PC-9 (cell line): ENCODE data around the gene ARL6IP1.

Experiments
- CTCF ChIP-seq: fragments of 200-600 bp; sonication (generic); conservative IDR thresholded peaks from 2 replicates; pipeline ENCODE4 v1.6.1; 2017; ENCODE audit warnings: mixed run types, antibody characterized with exemption, mild to moderate bottlenecking, moderate library complexity
- EZH2 ChIP-seq: fragments of 200-600 bp; sonication (generic); IDR thresholded peaks from 2 replicates; pipeline ENCODE4 v1.8.0; 2017; ENCODE audit warnings: antibody characterized with exemption, low read depth

GRCh38 chr16:18804540-18804939 lies 3.2 kb upstream of the ARL6IP1 start:
- TF ChIP-seq CTCF, result no peak
- TF ChIP-seq EZH2, result no peak
